Measurements from ENCODE around the gene ANXA6. TPM values are rescaled to one million over a fixed set of nuclear protein-coding genes. Genes with fewer than 3 reads are reported as not detected.

The ANXA6 gene
- total and polyA plus RNA-seq, 10 of the 15 experiments (the other 5 are each of a cell fraction or from before 2014, with no cell fraction given), result 44.0 to 571 (median 465) TPM

DNA sequence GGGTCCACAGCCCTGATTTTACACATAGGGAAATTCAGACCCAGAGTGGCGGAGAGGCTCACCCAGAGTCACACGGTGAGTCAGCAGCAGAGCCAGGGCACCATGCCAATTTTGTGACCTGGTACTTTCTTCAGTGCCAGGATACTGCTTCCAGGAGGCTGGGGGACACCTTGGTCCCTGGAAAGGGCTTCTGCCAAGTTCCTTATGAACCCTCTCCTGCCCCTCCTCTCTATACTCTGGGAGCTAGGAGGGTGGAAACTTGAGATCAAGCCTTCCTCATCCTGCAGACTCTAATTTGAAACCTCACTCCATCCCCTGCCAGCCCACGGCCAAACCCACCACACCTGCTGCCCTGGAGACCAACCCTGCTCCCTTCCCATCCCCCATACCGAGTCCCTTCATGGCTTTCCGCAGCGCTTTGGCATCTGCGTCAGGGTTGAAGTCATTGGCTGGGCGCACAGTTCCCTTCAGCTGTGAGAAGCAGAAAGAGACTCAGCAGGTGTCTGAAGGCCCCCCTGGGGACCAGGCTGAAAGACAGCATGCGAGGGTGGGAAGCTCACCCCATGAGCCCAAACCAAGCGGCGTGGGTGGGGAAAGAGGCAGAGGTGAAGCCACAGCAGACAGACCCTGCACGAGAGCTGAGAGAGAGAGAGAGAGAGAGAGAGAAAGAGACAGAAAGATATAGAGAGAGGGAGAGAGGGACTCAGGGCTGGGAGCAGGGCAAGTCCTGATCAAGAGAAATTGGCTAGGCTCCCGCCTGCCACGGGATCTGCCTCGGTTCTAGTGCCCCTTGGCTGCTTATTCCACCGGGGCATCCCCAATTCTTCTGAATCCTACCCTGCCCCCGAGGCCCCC is 33.5 kb downstream of the ANXA6 start (continued):
- TF ChIP-seq ZNF592 (IDR thresholded peaks at IDR 0.05), result 0 out of 2 replicates have a peak, but pooled peaks have one; percentile 7
- TF ChIP-seq CBFB (IDR thresholded peaks at IDR 0.05; ENCODE audit: low read depth), result peak; percentile 81; the same call in 1 of the 2 replicates
- TF ChIP-seq SIN3A (IDR thresholded peaks at IDR 0.05; ENCODE audit: low read depth, low read length), result no peak
- TF ChIP-seq ZNF274 (IDR thresholded peaks at IDR 0.05; ENCODE audit: insufficient read depth, insufficient read length), result no peak
- TF ChIP-seq, protein P1, sequence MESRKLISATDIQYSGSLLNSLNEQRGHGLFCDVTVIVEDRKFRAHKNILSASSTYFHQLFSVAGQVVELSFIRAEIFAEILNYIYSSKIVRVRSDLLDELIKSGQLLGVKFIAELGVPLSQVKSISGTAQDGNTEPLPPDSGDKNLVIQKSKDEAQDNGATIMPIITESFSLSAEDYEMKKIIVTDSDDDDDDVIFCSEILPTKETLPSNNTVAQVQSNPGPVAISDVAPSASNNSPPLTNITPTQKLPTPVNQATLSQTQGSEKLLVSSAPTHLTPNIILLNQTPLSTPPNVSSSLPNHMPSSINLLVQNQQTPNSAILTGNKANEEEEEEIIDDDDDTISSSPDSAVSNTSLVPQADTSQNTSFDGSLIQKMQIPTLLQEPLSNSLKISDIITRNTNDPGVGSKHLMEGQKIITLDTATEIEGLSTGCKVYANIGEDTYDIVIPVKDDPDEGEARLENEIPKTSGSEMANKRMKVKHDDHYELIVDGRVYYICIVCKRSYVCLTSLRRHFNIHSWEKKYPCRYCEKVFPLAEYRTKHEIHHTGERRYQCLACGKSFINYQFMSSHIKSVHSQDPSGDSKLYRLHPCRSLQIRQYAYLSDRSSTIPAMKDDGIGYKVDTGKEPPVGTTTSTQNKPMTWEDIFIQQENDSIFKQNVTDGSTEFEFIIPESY (IDR thresholded peaks at IDR 0.05), result no peak
- TF ChIP-seq ZZZ3 (IDR thresholded peaks at IDR 0.05; ENCODE audit: control insufficient read depth, insufficient read length, low read depth), result no peak
- TF ChIP-seq, protein P2, sequence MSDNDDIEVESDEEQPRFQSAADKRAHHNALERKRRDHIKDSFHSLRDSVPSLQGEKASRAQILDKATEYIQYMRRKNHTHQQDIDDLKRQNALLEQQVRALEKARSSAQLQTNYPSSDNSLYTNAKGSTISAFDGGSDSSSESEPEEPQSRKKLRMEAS (IDR thresholded peaks at IDR 0.05; ENCODE audit: low read depth, low read length), result peak; percentile 83
- TF ChIP-seq ZBTB4 (CRISPR knock-in tag; IDR thresholded peaks at IDR 0.05), result no peak
- TF ChIP-seq GATAD2B (conservative IDR thresholded peaks at IDR 0.05; ENCODE audit: low read depth), result peak; percentile 99
- 0 out of 2 replicates have a peak, but pooled peaks have one; percentile 12 for TF ChIP-seq HCFC1 (IDR thresholded peaks at IDR 0.05; ENCODE audit: low read length)
- TF ChIP-seq MLLT1 (IDR thresholded peaks at IDR 0.05), result peak; percentile 78
- TF ChIP-seq TCF12 (IDR thresholded peaks at IDR 0.05; ENCODE audit: low read depth, low read length), result peak; percentile 99
- TF ChIP-seq SMC3 (IDR thresholded peaks at IDR 0.05; ENCODE audit: borderline replicate concordance, low read length), result peak; percentile 22; the same call in 1 of the 2 replicates
- peak; percentile 95 for TF ChIP-seq ATF7 (IDR thresholded peaks at IDR 0.05; ENCODE audit: low read depth)
- TF ChIP-seq DPF2 (IDR thresholded peaks at IDR 0.05), result peak; percentile 93
- TF ChIP-seq, protein P3, sequence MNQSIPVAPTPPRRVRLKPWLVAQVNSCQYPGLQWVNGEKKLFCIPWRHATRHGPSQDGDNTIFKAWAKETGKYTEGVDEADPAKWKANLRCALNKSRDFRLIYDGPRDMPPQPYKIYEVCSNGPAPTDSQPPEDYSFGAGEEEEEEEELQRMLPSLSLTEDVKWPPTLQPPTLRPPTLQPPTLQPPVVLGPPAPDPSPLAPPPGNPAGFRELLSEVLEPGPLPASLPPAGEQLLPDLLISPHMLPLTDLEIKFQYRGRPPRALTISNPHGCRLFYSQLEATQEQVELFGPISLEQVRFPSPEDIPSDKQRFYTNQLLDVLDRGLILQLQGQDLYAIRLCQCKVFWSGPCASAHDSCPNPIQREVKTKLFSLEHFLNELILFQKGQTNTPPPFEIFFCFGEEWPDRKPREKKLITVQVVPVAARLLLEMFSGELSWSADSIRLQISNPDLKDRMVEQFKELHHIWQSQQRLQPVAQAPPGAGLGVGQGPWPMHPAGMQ (IDR thresholded peaks at IDR 0.05; ENCODE audit: borderline replicate concordance), result no peak
- TF ChIP-seq FOXK2 (IDR thresholded peaks at IDR 0.05), result no peak
